ENCODE data around the gene CCNL2. TPM values are rescaled to one million over a fixed set of nuclear protein-coding genes. Genes with fewer than 3 reads are reported as not detected.
"Not testable (repeated sequence)": the region's sequence is repeated elsewhere in the genome, so short reads cannot be mapped to it uniquely, and the experiment has no call there.

Gene CCNL2
- total RNA-seq, 1 experiment from 2014 or later = 79.0 TPM

GRCh38 chr1:1419363-1419812 lies 20.3 kb upstream of the CCNL2 start:
- Histone ChIP-seq H3K36me3 (no peaks in the 10 kb centered on the region), H3K4me1 (replicated peaks) (peaks cover 7% of the 10 kb centered on the region), H3K9me3 (replicated peaks) (no peaks in the 10 kb centered on the region), H3K27ac (no peak overlapping the region), H3K4me3 (no peak overlapping the region), H3K27me3 (replicated peaks) (no peaks in the 10 kb centered on the region)
- DNase-seq (ENCODE audit: low read depth in 1 of 2, low spot score in 2 of 2) = no peak

- Histone ChIP-seq H3K9me3 (replicated peaks) (no peaks in the 10 kb centered on the region), H3K27ac (no peak overlapping the region), H3K27me3 (replicated peaks) (no peaks in the 10 kb centered on the region), H3K4me1 (replicated peaks) (peaks cover 7% of the 10 kb centered on the region), H3K36me3 (no peaks in the 10 kb centered on the region), H3K4me3 (no peak overlapping the region)
- DNase-seq (ENCODE audit: low read depth in 1 of 2, low spot score in 2 of 2) = no peak
These were observed 19.6 kb upstream of the CCNL2 start for GRCh38 chr1:1418464-1419362.

- DNase-seq (ENCODE audit: low read depth in 1 of 2, low spot score in 2 of 2); H3K4me1 ChIP-seq (replicated peaks); H3K4me3 ChIP-seq; H3K27ac ChIP-seq; H3K9me3 ChIP-seq (replicated peaks); H3K27me3 ChIP-seq (replicated peaks); H3K36me3 ChIP-seq: not testable (repeated sequence)
These were observed 18.8 kb upstream of the CCNL2 start for GRCh38 chr1:1417825-1418463.

GRCh38 chr1:1417396-1417795 lies 18.3 kb upstream of the CCNL2 start:
- not testable (repeated sequence) for H3K27me3 ChIP-seq (replicated peaks); H3K36me3 ChIP-seq; H3K4me1 ChIP-seq (replicated peaks); H3K4me3 ChIP-seq; DNase-seq (ENCODE audit: low read depth in 1 of 2, low spot score in 2 of 2); H3K9me3 ChIP-seq (replicated peaks); H3K27ac ChIP-seq

GRCh38 chr1:1415751-1416150 lies 16.6 kb upstream of the CCNL2 start:
- H3K9me3 ChIP-seq (replicated peaks) = 0 out of 2 replicates have a peak, but pooled peaks cover 2% of the 10 kb centered on the region
- no peak overlapping the region for H3K4me3 ChIP-seq
- H3K27me3 ChIP-seq (replicated peaks) = no peaks in the 10 kb centered on the region
- no peak for DNase-seq (ENCODE audit: low read depth in 1 of 2, low spot score in 2 of 2)
- H3K36me3 ChIP-seq = no peaks in the 10 kb centered on the region
- no peak overlapping the region for H3K27ac ChIP-seq
- no peaks in the 10 kb centered on the region; the same call in 1 of the 2 replicates for H3K4me1 ChIP-seq (replicated peaks)

GRCh38 chr1:1412311-1412902 lies 13.3 kb upstream of the CCNL2 start:
- H3K36me3 ChIP-seq = peaks cover 15% of the 10 kb centered on the region
- not testable (repeated sequence) for H3K4me3 ChIP-seq; H3K9me3 ChIP-seq (replicated peaks); H3K27ac ChIP-seq; DNase-seq (ENCODE audit: low read depth in 1 of 2, low spot score in 2 of 2); H3K27me3 ChIP-seq (replicated peaks); H3K4me1 ChIP-seq (replicated peaks)

GRCh38 chr1:1411626-1412025 lies 12.5 kb upstream of the CCNL2 start:
- no peaks in the 10 kb centered on the region for H3K27me3 ChIP-seq (replicated peaks)
- H3K36me3 ChIP-seq = peaks cover 22% of the 10 kb centered on the region
- H3K4me1 ChIP-seq (replicated peaks) = peaks cover 8% of the 10 kb centered on the region
- H3K9me3 ChIP-seq (replicated peaks) = 0 out of 2 replicates have a peak, but pooled peaks cover 2% of the 10 kb centered on the region
- no peak overlapping the region for H3K4me3 ChIP-seq
- H3K27ac ChIP-seq = no peak overlapping the region
- no peak for DNase-seq (ENCODE audit: low read depth in 1 of 2, low spot score in 2 of 2)

GRCh38 chr1:1410238-1410637 lies 11.1 kb upstream of the CCNL2 start:
- not testable (repeated sequence) for H3K4me3 ChIP-seq; DNase-seq (ENCODE audit: low read depth in 1 of 2, low spot score in 2 of 2); H3K9me3 ChIP-seq (replicated peaks); H3K27ac ChIP-seq; H3K27me3 ChIP-seq (replicated peaks)
- H3K4me1 ChIP-seq (replicated peaks) = peaks cover 16% of the 10 kb centered on the region
- peaks cover 34% of the 10 kb centered on the region for H3K36me3 ChIP-seq

- Histone ChIP-seq H3K27me3 (replicated peaks) (no peaks in the 10 kb centered on the region), H3K4me3 (peak overlapping the region; percentile 75), H3K9me3 (replicated peaks) (0 out of 2 replicates have a peak, but pooled peaks cover 2% of the 10 kb centered on the region), H3K36me3 (peaks cover 56% of the 10 kb centered on the region), H3K4me1 (replicated peaks) (peaks cover 16% of the 10 kb centered on the region), H3K27ac (peak overlapping the region; percentile 25; the same call in 1 of the 2 replicates)
- peak in 1 of 2 experiments; percentile 39 for DNase-seq (ENCODE audit: low read depth in 1 of 2, low spot score in 2 of 2)
These were observed 8.6 kb upstream of the CCNL2 start for GRCh38 chr1:1407636-1408318.

GRCh38 chr1:1406821-1407635 lies 7.9 kb upstream of the CCNL2 start, which contains the start of gene MRPL20:
MRPL20 (minus strand) TSS chr1:1407293; CDS start chr1:1407217, 76 bp downstream.
- peaks cover 16% of the 10 kb centered on the region for H3K4me1 ChIP-seq (replicated peaks)
- H3K4me3 ChIP-seq = peak within 1 kb of the TSS; percentile 75
- no peaks in the 10 kb centered on the region for H3K27me3 ChIP-seq (replicated peaks)
- peak within 1 kb of the TSS; percentile 25; the same call in 1 of the 2 replicates for H3K27ac ChIP-seq
- H3K36me3 ChIP-seq = peaks cover 64% of the 10 kb centered on the region
- peak; percentile 76 to 92 for DNase-seq (ENCODE audit: low read depth in 1 of 2, low spot score in 2 of 2)
- H3K9me3 ChIP-seq (replicated peaks) = 0 out of 2 replicates have a peak, but pooled peaks cover under 1% of the 10 kb centered on the region

- Histone ChIP-seq H3K9me3 (replicated peaks) (no peaks in the 10 kb centered on the region), H3K27me3 (replicated peaks) (no peaks in the 10 kb centered on the region), H3K36me3 (peaks cover 72% of the 10 kb centered on the region), H3K4me1 (replicated peaks) (peaks cover 24% of the 10 kb centered on the region), H3K27ac (no peak overlapping the region), H3K4me3 (peak overlapping the region; percentile 75)
- no peak for DNase-seq (ENCODE audit: low read depth in 1 of 2, low spot score in 2 of 2)
These were observed 7.1 kb upstream of the CCNL2 start for GRCh38 chr1:1406101-1406820.

- Histone ChIP-seq H3K27me3 (replicated peaks) (no peaks in the 10 kb centered on the region), H3K27ac (no peak overlapping the region), H3K4me3 (no peak overlapping the region), H3K36me3 (peaks cover 92% of the 10 kb centered on the region), H3K9me3 (replicated peaks) (no peaks in the 10 kb centered on the region), H3K4me1 (replicated peaks) (peaks cover 37% of the 10 kb centered on the region)
- no peak for DNase-seq (ENCODE audit: low read depth in 1 of 2, low spot score in 2 of 2)
These were observed 4.5 kb upstream of the CCNL2 start for GRCh38 chr1:1403653-1404052.
